Transverse colon (tissue), 3 donors: ENCODE data around the gene EYA4.

Source experiments
- CTCF ChIP-seq, 5 experiments: fragments of 200-600 bp in 3 of 5; fragments of 450-650 bp in 2 of 5; sonication (generic) in 3 of 5; IDR thresholded peaks; 1 replicate in 2 of 5; 2 replicates in 3 of 5; pipeline ENCODE4 v1.5.1; 2016 to 2017; ENCODE audit warnings: antibody characterized with exemption in 5 of 5, inconsistent platforms in 3 of 5, mild to moderate bottlenecking in 2 of 5, moderate library complexity in 1 of 5
- POLR2A ChIP-seq: fragments of 450-650 bp; IDR thresholded peaks from one replicate; pipeline ENCODE4 v1.6.1; 2016; ENCODE audit warnings: antibody characterized with exemption, mild to moderate bottlenecking, moderate library complexity

DNA sequence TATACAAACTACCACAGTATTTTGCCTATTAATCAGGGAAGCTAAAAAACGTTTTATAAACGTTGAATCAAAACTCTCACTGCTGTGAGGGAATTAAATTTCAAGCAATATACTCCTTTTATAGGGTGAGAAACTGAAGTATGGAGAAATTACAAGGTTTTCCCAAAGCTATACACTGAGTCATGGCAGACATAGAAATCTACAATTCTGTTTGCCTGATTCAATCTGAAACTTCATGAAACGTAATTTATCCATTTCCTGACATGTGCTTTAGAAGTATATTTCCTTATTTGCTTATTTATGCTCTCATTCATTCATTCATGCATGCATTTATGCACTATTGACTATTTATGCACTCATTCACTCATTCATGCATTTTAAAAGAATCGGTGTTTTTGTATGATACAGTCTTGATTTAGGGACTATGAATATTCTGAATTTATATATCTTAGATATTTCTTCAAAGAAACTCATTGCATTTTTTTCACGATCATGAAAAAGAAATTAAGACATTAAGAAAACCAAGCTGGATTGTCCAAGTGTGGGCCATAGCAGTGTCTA lies 16.5 kb downstream of the EYA4 start:
- TF ChIP-seq CTCF (IDR thresholded peaks at IDR 0.05) (no peak), POLR2A (no peak)
